ENCODE measurements around the gene MYCBP2.

The MYCBP2 gene

DNA sequence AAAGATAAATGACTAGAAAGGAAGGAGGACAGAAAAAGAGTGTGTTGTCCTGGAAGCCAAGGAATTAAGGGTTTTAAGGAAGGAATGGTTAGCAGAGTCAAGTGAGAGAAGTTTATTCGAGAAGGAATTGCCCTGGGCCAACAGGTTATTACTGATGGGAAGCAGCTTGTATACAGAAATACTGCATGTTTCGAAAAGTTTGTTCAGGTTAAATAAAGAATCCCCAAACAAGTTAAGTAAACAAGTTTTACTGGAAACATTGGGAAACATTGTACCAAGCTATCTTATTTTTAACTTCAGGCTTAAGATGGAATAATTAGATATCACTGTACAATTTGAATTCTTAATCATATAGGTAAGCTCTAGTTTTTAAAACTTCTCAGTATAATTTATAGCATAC lies 271.7 kb downstream of the MYCBP2 start:
- H3K36me3 ChIP-seq, result peaks cover 91% of the 10 kb centered on the region
- H3K27ac ChIP-seq, result no peak overlapping the region
- no peaks in the 10 kb centered on the region for H3K9me3 ChIP-seq
- H3K4me1 ChIP-seq, result no peaks in the 10 kb centered on the region
- no peak overlapping the region for H3K4me2 ChIP-seq
- no peaks in the 10 kb centered on the region for H3K27me3 ChIP-seq
- no peaks in the 10 kb centered on the region for H4K20me1 ChIP-seq
- no peak overlapping the region for H3K4me3 ChIP-seq
- H3K9ac ChIP-seq, result no peak overlapping the region
- no peak for TF ChIP-seq Cebpa-rat (IDR thresholded peaks at IDR 0.05)

DNA sequence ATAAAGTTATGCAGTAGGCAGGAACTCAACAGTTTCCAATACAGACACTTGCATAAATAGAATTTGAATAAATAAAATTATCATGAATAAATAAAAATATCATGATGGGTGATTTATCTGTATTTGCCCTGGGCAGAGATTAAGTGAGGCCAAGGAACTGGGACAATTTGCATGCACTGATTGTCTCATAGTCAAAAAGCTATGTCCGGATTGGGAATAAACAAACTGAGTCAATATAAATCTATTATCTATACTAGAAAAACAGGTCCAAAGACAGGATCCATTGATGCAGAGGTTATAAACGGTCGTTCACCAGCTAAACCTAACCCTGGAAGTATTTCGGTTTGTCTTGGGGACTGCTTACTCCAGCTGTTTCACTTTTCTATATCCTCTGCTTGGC lies 273.7 kb downstream of the MYCBP2 start:
- Histone ChIP-seq H3K27ac (no peak overlapping the region), H3K4me3 (no peak overlapping the region), H3K4me1 (no peaks in the 10 kb centered on the region), H3K27me3 (no peaks in the 10 kb centered on the region), H3K9me3 (no peaks in the 10 kb centered on the region), H3K9ac (no peak overlapping the region), H3K4me2 (no peak overlapping the region), H4K20me1 (no peaks in the 10 kb centered on the region), H3K36me3 (peaks cover 94% of the 10 kb centered on the region)
- no peak for TF ChIP-seq Cebpa-rat (IDR thresholded peaks at IDR 0.05)

DNA sequence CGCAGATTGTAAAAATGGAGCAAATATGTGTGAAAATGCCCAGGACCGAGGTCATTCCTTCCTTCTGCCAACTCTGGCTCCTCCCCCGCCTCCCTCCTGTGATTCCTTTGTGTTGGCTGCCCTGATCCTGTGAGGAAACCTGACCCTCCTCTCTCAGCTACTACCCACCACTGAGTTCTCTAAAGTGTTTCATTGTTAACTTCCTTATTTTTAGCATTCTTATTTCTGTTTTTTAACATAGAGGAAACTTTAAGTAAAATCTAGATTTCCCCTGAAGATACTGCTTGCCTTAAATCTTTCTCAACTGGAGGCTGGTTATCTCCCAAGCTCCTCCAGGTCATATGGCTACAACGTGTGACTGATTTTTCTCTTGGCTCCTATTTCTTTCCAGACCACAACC lies 278.2 kb downstream of the MYCBP2 start:
- H3K27ac ChIP-seq, result no peak overlapping the region
- TF ChIP-seq Cebpa-rat (IDR thresholded peaks at IDR 0.05), result no peak
- H3K9ac ChIP-seq, result no peak overlapping the region

DNA sequence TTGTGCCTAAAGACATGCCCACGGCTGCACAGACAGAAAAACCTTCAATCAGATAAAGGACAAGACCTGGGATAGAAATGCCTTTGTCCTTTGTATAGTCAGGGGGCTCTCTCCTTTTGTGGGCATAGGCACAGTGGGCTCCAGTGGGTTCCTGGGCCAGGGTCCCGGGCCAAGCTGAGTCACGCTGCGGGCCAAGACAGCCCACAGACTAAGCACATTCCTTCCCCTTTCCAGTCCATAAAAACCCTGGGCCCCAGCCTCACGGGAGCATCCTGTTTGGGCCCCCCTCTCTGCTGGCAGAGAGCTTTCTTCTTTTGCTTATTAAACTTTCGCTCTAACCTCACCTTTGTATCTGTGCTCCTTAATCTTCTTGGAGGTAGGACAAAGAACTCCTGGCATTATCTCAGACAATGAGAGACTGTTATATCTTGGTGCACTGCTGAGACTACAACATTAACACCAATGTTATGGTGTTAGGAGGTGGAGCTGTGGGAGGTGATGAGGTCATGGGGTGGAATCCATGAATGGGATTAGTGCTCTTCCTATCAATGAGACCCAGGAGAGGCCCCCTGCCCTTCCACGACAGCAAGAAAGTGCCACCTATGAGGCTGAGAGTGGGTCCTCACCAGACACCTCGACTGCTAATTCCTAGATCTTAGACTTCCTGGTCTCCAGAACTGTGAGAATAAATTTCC lies 279.1 kb downstream of the MYCBP2 start:
- no peak overlapping the region for H3K4me2 ChIP-seq
- TF ChIP-seq Cebpa-rat (IDR thresholded peaks at IDR 0.05), result no peak
- no peak overlapping the region for H3K4me3 ChIP-seq
- no peaks in the 10 kb centered on the region for H3K27me3 ChIP-seq
- no peaks in the 10 kb centered on the region for H3K9me3 ChIP-seq
- H3K4me1 ChIP-seq, result no peaks in the 10 kb centered on the region
- peaks cover 89% of the 10 kb centered on the region for H3K36me3 ChIP-seq
- H4K20me1 ChIP-seq, result no peaks in the 10 kb centered on the region
- no peak overlapping the region for H3K27ac ChIP-seq
- no peak overlapping the region for H3K9ac ChIP-seq

More for the DNA sequence above, 278.2 kb downstream of the MYCBP2 start:
- Histone ChIP-seq H3K4me2 (no peak overlapping the region), H3K36me3 (peaks cover 94% of the 10 kb centered on the region), H3K4me3 (no peak overlapping the region), H4K20me1 (no peaks in the 10 kb centered on the region), H3K27me3 (no peaks in the 10 kb centered on the region), H3K4me1 (no peaks in the 10 kb centered on the region), H3K9me3 (no peaks in the 10 kb centered on the region)

DNA sequence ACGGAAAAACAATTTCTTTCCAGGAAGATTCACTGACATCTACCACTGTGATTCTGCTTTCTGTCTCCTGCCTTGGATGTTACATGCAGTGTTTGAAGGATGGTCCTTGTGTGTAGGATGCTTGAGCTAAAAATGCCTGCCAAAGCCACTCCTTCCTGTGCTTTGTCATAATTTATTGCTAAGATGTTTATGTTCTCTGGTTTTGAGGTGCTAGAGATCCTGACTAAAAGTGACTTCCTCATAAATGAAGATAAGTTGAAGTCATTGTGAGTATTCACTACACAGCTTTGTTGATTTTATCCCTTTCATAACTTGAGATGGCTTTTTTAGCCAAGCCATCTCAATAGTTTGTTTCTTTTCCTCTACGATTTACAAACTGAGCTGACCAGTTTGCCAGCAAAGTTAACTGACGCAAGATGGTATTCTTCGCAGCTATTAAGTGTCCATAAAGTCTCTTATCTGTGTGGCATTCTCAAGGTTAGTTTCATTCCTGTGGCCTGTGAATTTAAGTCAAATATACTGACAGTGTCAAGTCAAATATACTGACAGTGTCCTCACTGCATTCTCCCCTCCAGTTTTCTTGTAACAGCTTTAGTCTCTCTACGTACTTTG lies 284.2 kb downstream of the MYCBP2 start:
- no peak for TF ChIP-seq Cebpa-rat (IDR thresholded peaks at IDR 0.05)

DNA sequence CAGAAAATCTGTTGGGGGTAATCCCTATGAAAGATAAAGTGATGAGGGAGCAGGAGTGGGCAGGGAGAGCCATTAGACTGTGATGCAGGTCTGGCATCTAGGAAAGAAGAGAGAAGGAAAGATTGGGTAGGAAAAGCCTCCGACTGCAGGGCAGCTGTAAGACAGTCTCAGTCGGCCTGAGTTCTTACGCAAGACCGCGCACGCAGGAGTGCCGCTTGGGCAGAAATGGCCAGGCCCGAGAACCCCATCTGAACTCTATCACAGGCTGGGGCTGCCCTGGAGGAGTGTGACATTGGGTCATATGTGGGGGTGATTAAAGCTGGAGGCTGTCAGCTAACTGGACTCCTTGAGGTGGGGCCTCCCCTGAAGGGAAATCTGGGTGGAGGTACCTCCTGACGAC lies 286.1 kb downstream of the MYCBP2 start:
- H3K27me3 ChIP-seq, result no peaks in the 10 kb centered on the region
- H3K36me3 ChIP-seq, result peaks cover 35% of the 10 kb centered on the region
- H3K9me3 ChIP-seq, result no peaks in the 10 kb centered on the region
- no peaks in the 10 kb centered on the region for H3K4me1 ChIP-seq
- no peak overlapping the region for H3K27ac ChIP-seq
- H3K4me3 ChIP-seq, result no peak overlapping the region
- no peak overlapping the region for H3K4me2 ChIP-seq
- TF ChIP-seq Cebpa-rat (IDR thresholded peaks at IDR 0.05), result no peak
- H3K9ac ChIP-seq, result no peak overlapping the region
- H4K20me1 ChIP-seq, result no peaks in the 10 kb centered on the region

More for the DNA sequence above, 284.2 kb downstream of the MYCBP2 start:
- no peak overlapping the region for H3K4me2 ChIP-seq
- peaks cover 52% of the 10 kb centered on the region for H3K36me3 ChIP-seq
- no peaks in the 10 kb centered on the region for H3K9me3 ChIP-seq
- H3K27ac ChIP-seq, result no peak overlapping the region
- H4K20me1 ChIP-seq, result no peaks in the 10 kb centered on the region
- H3K9ac ChIP-seq, result no peak overlapping the region
- no peaks in the 10 kb centered on the region for H3K4me1 ChIP-seq
- no peaks in the 10 kb centered on the region for H3K27me3 ChIP-seq
- no peak overlapping the region for H3K4me3 ChIP-seq

DNA sequence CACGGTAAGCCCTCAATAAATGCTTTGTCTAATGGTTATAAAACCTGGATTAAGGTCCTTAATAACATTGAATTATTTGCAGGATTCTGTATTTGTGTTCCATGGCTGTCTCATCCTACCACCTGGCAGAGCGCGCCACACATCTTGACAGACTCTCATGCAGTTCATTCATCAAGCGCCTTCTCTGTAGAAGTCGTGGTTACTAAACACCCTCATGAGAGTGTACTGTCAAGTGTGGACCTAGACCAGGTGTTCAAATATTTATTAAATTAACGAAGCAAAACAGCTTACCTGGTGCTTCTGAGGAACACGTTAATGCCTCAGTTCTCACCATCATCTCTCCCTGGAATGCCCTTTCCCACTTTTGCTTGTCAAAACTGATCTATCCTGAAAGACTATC lies 286.8 kb downstream of the MYCBP2 start:
- H3K4me1 ChIP-seq, result no peaks in the 10 kb centered on the region

DNA sequence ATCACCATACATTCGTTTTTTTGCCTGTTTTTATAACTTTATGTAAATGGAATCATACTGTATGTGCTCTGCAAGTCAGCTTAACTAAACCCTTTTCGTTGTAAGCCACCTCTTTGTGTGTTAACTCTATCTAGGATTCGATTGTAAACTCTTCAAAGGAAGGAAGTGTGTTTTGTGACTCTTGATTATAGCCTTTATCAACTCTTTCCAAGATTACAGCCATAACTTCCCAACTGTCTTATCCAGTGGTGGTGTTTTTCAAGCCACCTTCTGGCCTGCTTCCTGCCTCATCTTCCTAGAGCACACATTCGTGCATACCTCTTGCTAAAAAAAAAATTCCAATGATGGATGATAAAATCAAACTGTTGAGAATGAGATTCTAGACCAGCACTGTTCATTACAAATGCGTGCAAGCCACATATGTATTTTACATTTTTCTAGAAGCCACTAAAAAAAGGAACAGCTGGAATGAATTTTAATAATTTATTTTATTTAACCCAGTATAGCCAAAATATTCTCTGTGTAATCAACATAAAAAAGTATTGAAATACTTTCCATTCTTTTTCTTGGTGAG lies 287.9 kb downstream of the MYCBP2 start:
- Histone ChIP-seq H3K27me3 (no peaks in the 10 kb centered on the region), H3K27ac (no peak overlapping the region), H4K20me1 (no peaks in the 10 kb centered on the region), H3K4me2 (no peak overlapping the region), H3K9me3 (no peaks in the 10 kb centered on the region), H3K36me3 (peaks cover 19% of the 10 kb centered on the region), H3K9ac (no peak overlapping the region), H3K4me1 (no peaks in the 10 kb centered on the region), H3K4me3 (no peak overlapping the region)
- TF ChIP-seq Cebpa-rat (IDR thresholded peaks at IDR 0.05), result no peak

More for the DNA sequence above, 286.8 kb downstream of the MYCBP2 start:
- TF ChIP-seq Cebpa-rat (IDR thresholded peaks at IDR 0.05), result no peak
- Histone ChIP-seq H4K20me1 (no peaks in the 10 kb centered on the region), H3K9me3 (no peaks in the 10 kb centered on the region), H3K4me3 (no peak overlapping the region), H3K27me3 (no peaks in the 10 kb centered on the region), H3K36me3 (peaks cover 28% of the 10 kb centered on the region), H3K9ac (no peak overlapping the region), H3K4me2 (no peak overlapping the region), H3K27ac (no peak overlapping the region)

DNA sequence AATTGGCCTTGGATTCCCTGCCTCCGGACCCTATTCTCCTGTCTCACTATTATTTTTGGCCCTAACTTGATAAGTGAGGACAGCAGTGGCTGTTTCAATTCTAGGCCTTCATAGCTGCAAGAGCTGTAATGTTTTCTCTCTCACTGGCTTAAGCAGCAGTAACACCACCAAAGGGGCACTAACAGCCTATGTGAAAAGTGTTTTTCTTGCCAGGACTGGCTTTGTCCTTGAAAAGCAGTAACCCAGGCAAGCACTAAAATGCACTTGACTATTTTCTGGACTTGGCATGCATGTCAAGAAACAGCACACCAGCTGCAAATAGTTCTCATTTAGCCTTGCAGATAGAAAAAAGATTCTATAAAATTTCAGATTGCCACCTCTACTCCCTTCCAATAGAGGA lies 290.6 kb downstream of the MYCBP2 start:
- TF ChIP-seq Cebpa-rat (IDR thresholded peaks at IDR 0.05), result no peak
- H3K27me3 ChIP-seq, result no peaks in the 10 kb centered on the region
- H3K9me3 ChIP-seq, result no peaks in the 10 kb centered on the region
- peaks cover 5% of the 10 kb centered on the region; the same call in 1 of the 2 replicates for H3K36me3 ChIP-seq
- H4K20me1 ChIP-seq, result no peaks in the 10 kb centered on the region
- H3K4me2 ChIP-seq, result no peak overlapping the region
- H3K9ac ChIP-seq, result no peak overlapping the region
- no peak overlapping the region for H3K4me3 ChIP-seq
- no peak overlapping the region for H3K27ac ChIP-seq
- H3K4me1 ChIP-seq, result no peaks in the 10 kb centered on the region

DNA sequence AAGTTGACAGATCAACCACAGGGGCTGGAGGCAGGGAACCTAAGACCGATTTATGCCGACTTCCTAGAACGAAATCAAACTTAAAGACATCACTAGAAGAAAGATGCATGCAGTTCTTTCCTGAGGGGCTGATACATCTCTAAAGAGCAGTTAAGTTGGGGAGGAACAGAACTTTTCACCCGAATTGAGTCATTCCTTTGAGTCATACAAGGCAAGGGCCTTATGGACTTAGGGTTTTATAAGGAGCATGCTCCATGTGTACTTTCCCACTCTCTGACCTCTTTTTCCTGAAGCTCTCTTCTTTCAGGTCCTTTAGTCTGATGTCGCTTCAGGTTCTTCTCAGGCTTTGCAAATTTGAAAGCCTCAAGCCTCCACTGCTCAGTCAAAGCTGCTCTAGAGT lies 292.0 kb downstream of the MYCBP2 start:
- Histone ChIP-seq H3K9ac (no peak overlapping the region), H3K4me1 (no peaks in the 10 kb centered on the region), H3K27ac (no peak overlapping the region), H4K20me1 (no peaks in the 10 kb centered on the region), H3K27me3 (no peaks in the 10 kb centered on the region), H3K9me3 (0 out of 2 replicates have a peak, but pooled peaks cover 8% of the 10 kb centered on the region), H3K4me2 (no peak overlapping the region), H3K36me3 (no peaks in the 10 kb centered on the region), H3K4me3 (no peak overlapping the region)
- no peak for TF ChIP-seq Cebpa-rat (IDR thresholded peaks at IDR 0.05)

Data from BLaER1 (cell line).